HCT116 (cell line): Measurements from ENCODE around the gene LRP1B. TPM values are rescaled to one million over a fixed set of nuclear protein-coding genes. Genes with fewer than 3 reads are reported as not detected.

Source experiments
- ATAC-seq: fragments of 200-7000 bp; cut with Tn5 transposase; 2 replicates; pipeline ENCODE4 v1.9.1; 2020; ENCODE audit warnings: mild to moderate bottlenecking, moderate library complexity
- BruUV-seq: library from RNA; stranded (reverse); fragments of 400-500 nt; replicated peaks from 2 replicates; lab custom pipeline; 2021; lab: Mats Ljungman, UMichigan
- CTCF ChIA-PET: fragments of 300-600 bp; sonication (Branson Sonifier 250); formaldehyde crosslinking; loops from one replicate; lab custom pipeline; 2021; ENCODE audit warnings: antibody characterized with exemption; lab: Charles Lee
- POLR2A ChIA-PET: fragments of 300-600, 350-600 bp; sonication (Branson Sonifier 250); formaldehyde crosslinking; loops from one replicate; lab custom pipeline; 2021; ENCODE audit warnings: antibody characterized with exemption; lab: Charles Lee
- RAD21 ChIA-PET, 2 experiments: fragments of 300-600 bp; sonication (Branson Sonifier 250); formaldehyde crosslinking; loops; one replicate each; lab custom pipeline; 2023; ENCODE audit warnings: low total read pairs in 2 of 2; ENCODE audit not compliant: uncharacterized antibody in 2 of 2, unreplicated experiment in 2 of 2, low non-redundant PET in 1 of 2; lab: Charles Lee
- DNase-seq: peaks from one replicate; pipeline ENCODE4 v3.0.0-alpha.2; 2010; ENCODE audit warnings: low read depth, low spot score
- H2AFZ ChIP-seq: fragments of 200-600 bp; shearing (Covaris generic), sonication (generic); 2 replicates; pipeline ENCODE4 v1.6.1; 2017; ENCODE audit warnings: low read depth, mixed run types, mixed read lengths, antibody characterized with exemption, low read length; ENCODE audit not compliant: poor library complexity, severe bottlenecking
- H3K27ac ChIP-seq: 2 replicates; pipeline ENCODE4 v1.5.1; 2012; ENCODE audit warnings: low read depth, low read length
- H3K27me3 ChIP-seq: fragments of 200-600 bp; sonication (generic); 2 replicates; pipeline ENCODE4 v1.6.1; 2016; ENCODE audit warnings: mixed run types, low read length, mixed read lengths; ENCODE audit not compliant: insufficient read depth
- H3K36me3 ChIP-seq, 2 experiments: fragments of 200-500 bp in 1 of 2; fragments of 200-600 bp in 1 of 2; sonication (Bioruptor generic) in 1 of 2; sonication (generic) in 1 of 2; 2 replicates each; pipeline versions ENCODE4 v1.5.1 to v1.6.1; 2014 to 2016; ENCODE audit warnings: low read length in 2 of 2, inconsistent platforms in 1 of 2, mixed read lengths in 1 of 2, mixed run types in 1 of 2; ENCODE audit not compliant: insufficient read depth in 2 of 2, control insufficient read depth in 1 of 2
- H3K4me1 ChIP-seq, 2 experiments: fragments of 200-600 bp in 1 of 2; sonication (generic) in 1 of 2; 2 replicates each; pipeline versions ENCODE4 v1.5.1 to v1.6.1; 2012 to 2017; ENCODE audit warnings: low read length in 2 of 2, inconsistent platforms in 1 of 2, mild to moderate bottlenecking in 1 of 2, mixed read lengths in 1 of 2, mixed run types in 1 of 2, moderate library complexity in 1 of 2; ENCODE audit not compliant: insufficient read depth in 2 of 2, control insufficient read depth in 1 of 2
- H3K4me2 ChIP-seq: fragments of 200-600 bp; sonication (generic); 2 replicates; pipeline ENCODE4 v1.6.1; 2017; ENCODE audit warnings: mixed run types, low read length, mixed read lengths
- H3K4me3 ChIP-seq, 2 experiments: fragments of 200-600 bp in 1 of 2; sonication (generic) in 1 of 2; replicated peaks in 1 of 2; 2 replicates each; pipeline ENCODE4 v1.5.1; 2011 to 2016; ENCODE audit warnings: low read length in 2 of 2, control low read depth in 1 of 2, low read depth in 1 of 2, mild to moderate bottlenecking in 1 of 2, mixed read lengths in 1 of 2, mixed run types in 1 of 2
- H3K79me2 ChIP-seq: fragments of 200-600 bp; sonication (generic); 2 replicates; pipeline ENCODE4 v1.6.1; 2017; ENCODE audit warnings: mild to moderate bottlenecking, mixed run types, low read length, moderate library complexity, mixed read lengths; ENCODE audit not compliant: insufficient read depth
- H3K9ac ChIP-seq: fragments of 200-600 bp; sonication (generic); 2 replicates; pipeline ENCODE4 v1.6.1; 2016; ENCODE audit warnings: low read length, mixed read lengths
- H3K9me2 ChIP-seq: fragments of 200-600 bp; sonication (generic), shearing (Covaris generic); 2 replicates; pipeline ENCODE4 v1.6.1; 2017; ENCODE audit warnings: mixed run types, mild to moderate bottlenecking, moderate library complexity; ENCODE audit not compliant: insufficient read depth
- H3K9me3 ChIP-seq, 2 experiments: fragments of 200-500 bp in 1 of 2; fragments of 200-600 bp in 1 of 2; sonication (Bioruptor generic) in 1 of 2; sonication (generic) in 1 of 2; 2 replicates each; pipeline ENCODE4 v1.6.1; 2014 to 2017; ENCODE audit warnings: low read length in 2 of 2, mixed read lengths in 2 of 2, inconsistent platforms in 1 of 2, low read depth in 1 of 2, mild to moderate bottlenecking in 1 of 2, mixed run types in 1 of 2, moderate library complexity in 1 of 2; ENCODE audit not compliant: control insufficient read depth in 1 of 2, insufficient read depth in 1 of 2
- H4K20me1 ChIP-seq: fragments of 200-600 bp; sonication (generic), shearing (Covaris generic); 2 replicates; pipeline ENCODE4 v1.6.1; 2017; ENCODE audit warnings: mixed run types, mild to moderate bottlenecking, moderate library complexity; ENCODE audit not compliant: insufficient read depth
- CBX3 ChIP-seq: IDR thresholded peaks from 2 replicates; pipeline ENCODE4 v1.6.1; 2012; ENCODE audit warnings: low read depth
- CEBPB ChIP-seq: IDR thresholded peaks from 2 replicates; pipeline ENCODE4 v1.6.1; 2012; ENCODE audit warnings: low read depth
- EGR1 ChIP-seq: IDR thresholded peaks from 2 replicates; pipeline ENCODE4 v1.6.1; 2012; ENCODE audit warnings: low read depth
- ELF1 ChIP-seq: IDR thresholded peaks from 2 replicates; pipeline ENCODE4 v1.6.1; 2012; ENCODE audit warnings: low read depth, borderline replicate concordance
- EZH2phosphoT487 ChIP-seq: fragments of 200-600 bp; IDR thresholded peaks from 2 replicates; pipeline ENCODE4 v1.6.1; 2018; ENCODE audit warnings: antibody characterized with exemption, borderline replicate concordance
- FOSL1 ChIP-seq: IDR thresholded peaks from 2 replicates; pipeline ENCODE4 v1.6.1; 2012; ENCODE audit warnings: low read depth
- JUND ChIP-seq: IDR thresholded peaks from 2 replicates; pipeline ENCODE4 v1.6.1; 2012
- POLR2A ChIP-seq: IDR thresholded peaks from 2 replicates; pipeline ENCODE4 v1.7.0; 2011; ENCODE audit warnings: borderline replicate concordance; ENCODE audit not compliant: insufficient read depth, insufficient read length; ENCODE audit errors: extremely low read depth
- POLR2AphosphoS5 ChIP-seq: IDR thresholded peaks from 2 replicates; pipeline ENCODE4 v1.6.1; 2011; ENCODE audit warnings: mild to moderate bottlenecking, low read depth, low read length, moderate library complexity
- RAD21 ChIP-seq: IDR thresholded peaks from 2 replicates; pipeline ENCODE4 v1.6.1; 2012; ENCODE audit warnings: low read depth, mild to moderate bottlenecking
- SIN3A ChIP-seq: IDR thresholded peaks from 2 replicates; pipeline ENCODE4 v1.6.1; 2012; ENCODE audit warnings: low read depth
- SRF ChIP-seq: IDR thresholded peaks from 2 replicates; pipeline ENCODE4 v1.6.1; 2012; ENCODE audit warnings: low read depth
- TCF7L2 ChIP-seq: IDR thresholded peaks from 2 replicates; pipeline ENCODE4 v1.7.0; 2011; ENCODE audit warnings: borderline replicate concordance, inconsistent platforms; ENCODE audit not compliant: insufficient read depth, insufficient read length; ENCODE audit errors: extremely low read depth
- YY1 ChIP-seq: IDR thresholded peaks from 2 replicates; pipeline ENCODE4 v1.6.1; 2011; ENCODE audit warnings: low read length, low read depth, moderate library complexity, mild to moderate bottlenecking; ENCODE audit not compliant: insufficient replicate concordance; ENCODE audit errors: extremely low read depth
- ZBTB33 ChIP-seq: IDR thresholded peaks from 2 replicates; pipeline ENCODE4 v1.6.1; 2011; ENCODE audit warnings: mild to moderate bottlenecking, low read length, moderate library complexity; ENCODE audit not compliant: insufficient replicate concordance; ENCODE audit errors: extremely low read depth
- ZFX ChIP-seq: fragments of 450-650 bp; IDR thresholded peaks from 2 replicates; pipeline ENCODE4 v1.6.1; 2017
- ZNF274 ChIP-seq: fragments of 200-500 bp; sonication (Bioruptor generic); IDR thresholded peaks from 2 replicates; pipeline ENCODE4 v1.6.1; 2014; ENCODE audit warnings: mild to moderate bottlenecking, low read depth, low read length, inconsistent platforms
- intact Hi-C: fragments of 100-400 bp; cut with micrococcal nuclease; formaldehyde crosslinking; loops from 2 replicates; pipeline ENCODE4 v1.10.0; 2022
- total RNA-seq: library from RNA; stranded (reverse); gene quantifications from one replicate; pipeline ENCODE4 v1.2.1, GENCODE V29; 2021; ENCODE audit not compliant: unreplicated experiment
- TF ChIP-seq, protein P1 (sequence below), 3 experiments: fragments of 200-600 bp in 1 of 3; sonication (generic) in 1 of 3; IDR thresholded peaks in 2 of 3; conservative IDR thresholded peaks in 1 of 3; 2 replicates each; pipeline ENCODE4 v1.5.1; 2012 to 2017; ENCODE audit warnings: low read depth in 2 of 3, low read length in 2 of 3, antibody characterized with exemption in 1 of 3, borderline replicate concordance in 1 of 3, control low read depth in 1 of 3, mild to moderate bottlenecking in 1 of 3, mixed read lengths in 1 of 3, mixed run types in 1 of 3, moderate library complexity in 1 of 3; ENCODE audit not compliant: insufficient read depth in 1 of 3
- TF ChIP-seq, protein P2 (sequence below): IDR thresholded peaks from 2 replicates; pipeline ENCODE4 v1.6.1; 2012

Gene LRP1B
- total RNA-seq, 1 experiment from 2014 or later = 0.34 TPM

DNA sequence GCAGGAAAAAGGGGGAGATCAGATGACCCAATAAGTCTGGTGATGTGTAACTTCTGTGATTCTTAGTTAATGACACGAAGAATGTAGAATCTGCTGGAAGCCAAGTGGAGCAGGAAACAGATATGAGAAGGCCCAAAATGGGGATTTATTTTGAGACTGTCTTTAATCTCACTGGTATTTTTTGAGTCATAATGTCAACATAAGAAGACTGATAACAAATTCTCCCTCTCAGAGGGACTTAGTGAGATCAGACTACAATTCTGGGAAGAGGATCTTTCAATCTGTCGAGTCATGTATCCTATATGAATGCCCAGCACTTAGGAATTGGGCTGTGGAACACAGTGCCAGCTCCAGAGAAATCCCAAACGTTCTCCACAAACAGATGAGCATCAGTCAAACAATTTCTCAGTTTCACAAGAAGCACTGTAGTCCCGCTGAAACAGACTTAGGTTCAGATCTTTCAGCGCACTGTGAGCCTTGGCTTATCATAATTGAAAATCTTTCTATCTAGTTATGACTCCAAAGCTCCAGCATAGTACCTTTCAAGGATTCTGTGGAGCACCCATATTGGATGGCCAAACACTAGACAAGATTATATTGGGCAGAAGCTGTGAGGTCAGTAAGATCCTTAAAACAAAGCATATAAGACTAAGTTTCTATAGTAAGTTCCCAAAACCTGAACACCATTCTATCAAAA is 738.2 kb downstream of the LRP1B start:
- Histone ChIP-seq H3K27me3 (no peaks in the 10 kb centered on the region), H3K9me2 (no peaks in the 10 kb centered on the region), H3K36me3 (no peaks in the 10 kb centered on the region), H3K9ac (no peak overlapping the region), H3K79me2 (no peaks in the 10 kb centered on the region), H4K20me1 (no peaks in the 10 kb centered on the region), H2AFZ (no peak overlapping the region), H3K4me2 (no peak overlapping the region), H3K9me3 (no peaks in the 10 kb centered on the region), H3K27ac (no peak overlapping the region), H3K4me3 (no peak overlapping the region), H3K4me1 (no peaks in the 10 kb centered on the region)
- ChIA-PET CTCF (no interaction called here), RAD21 (no interaction called here), POLR2A (no interaction called here)
- TF ChIP-seq SRF = no peak
- no peak for TF ChIP-seq EZH2phosphoT487
- no peak for TF ChIP-seq POLR2A
- TF ChIP-seq CBX3 = no peak
- no peak for TF ChIP-seq ELF1
- no peak for TF ChIP-seq FOSL1
- TF ChIP-seq POLR2AphosphoS5 = no peak
- TF ChIP-seq ZFX = no peak
- TF ChIP-seq, protein P1, sequence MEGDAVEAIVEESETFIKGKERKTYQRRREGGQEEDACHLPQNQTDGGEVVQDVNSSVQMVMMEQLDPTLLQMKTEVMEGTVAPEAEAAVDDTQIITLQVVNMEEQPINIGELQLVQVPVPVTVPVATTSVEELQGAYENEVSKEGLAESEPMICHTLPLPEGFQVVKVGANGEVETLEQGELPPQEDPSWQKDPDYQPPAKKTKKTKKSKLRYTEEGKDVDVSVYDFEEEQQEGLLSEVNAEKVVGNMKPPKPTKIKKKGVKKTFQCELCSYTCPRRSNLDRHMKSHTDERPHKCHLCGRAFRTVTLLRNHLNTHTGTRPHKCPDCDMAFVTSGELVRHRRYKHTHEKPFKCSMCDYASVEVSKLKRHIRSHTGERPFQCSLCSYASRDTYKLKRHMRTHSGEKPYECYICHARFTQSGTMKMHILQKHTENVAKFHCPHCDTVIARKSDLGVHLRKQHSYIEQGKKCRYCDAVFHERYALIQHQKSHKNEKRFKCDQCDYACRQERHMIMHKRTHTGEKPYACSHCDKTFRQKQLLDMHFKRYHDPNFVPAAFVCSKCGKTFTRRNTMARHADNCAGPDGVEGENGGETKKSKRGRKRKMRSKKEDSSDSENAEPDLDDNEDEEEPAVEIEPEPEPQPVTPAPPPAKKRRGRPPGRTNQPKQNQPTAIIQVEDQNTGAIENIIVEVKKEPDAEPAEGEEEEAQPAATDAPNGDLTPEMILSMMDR (IDR thresholded peaks at IDR 0.05 in 2 of 3, conservative IDR thresholded peaks at IDR 0.05 in 1 of 3; ENCODE audit: borderline replicate concordance in 1 of 3, insufficient read depth in 1 of 3, low read depth in 2 of 3, low read length in 2 of 3) = no peak
- no peak for TF ChIP-seq TCF7L2
- no peak for TF ChIP-seq ZBTB33
- TF ChIP-seq EGR1 = no peak
- no peak for TF ChIP-seq RAD21
- TF ChIP-seq, protein P2, sequence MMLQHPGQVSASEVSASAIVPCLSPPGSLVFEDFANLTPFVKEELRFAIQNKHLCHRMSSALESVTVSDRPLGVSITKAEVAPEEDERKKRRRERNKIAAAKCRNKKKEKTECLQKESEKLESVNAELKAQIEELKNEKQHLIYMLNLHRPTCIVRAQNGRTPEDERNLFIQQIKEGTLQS = no peak
- TF ChIP-seq JUND = no peak
- TF ChIP-seq CEBPB = no peak
- TF ChIP-seq ZNF274 = no peak
- no peak for TF ChIP-seq YY1
- no peak for TF ChIP-seq SIN3A
- intact Hi-C loops = no loop called here
- no TSS peak for BruUV-seq
- DNase-seq = no peak
- no peak for ATAC-seq
